Measurements from ENCODE around the gene ZNF394. TPM values are rescaled to one million over a fixed set of nuclear protein-coding genes. Genes with fewer than 3 reads are reported as not detected.

ZNF394 gene
- total RNA-seq, 1 experiment from 2014 or later: 22.1 TPM

DNA sequence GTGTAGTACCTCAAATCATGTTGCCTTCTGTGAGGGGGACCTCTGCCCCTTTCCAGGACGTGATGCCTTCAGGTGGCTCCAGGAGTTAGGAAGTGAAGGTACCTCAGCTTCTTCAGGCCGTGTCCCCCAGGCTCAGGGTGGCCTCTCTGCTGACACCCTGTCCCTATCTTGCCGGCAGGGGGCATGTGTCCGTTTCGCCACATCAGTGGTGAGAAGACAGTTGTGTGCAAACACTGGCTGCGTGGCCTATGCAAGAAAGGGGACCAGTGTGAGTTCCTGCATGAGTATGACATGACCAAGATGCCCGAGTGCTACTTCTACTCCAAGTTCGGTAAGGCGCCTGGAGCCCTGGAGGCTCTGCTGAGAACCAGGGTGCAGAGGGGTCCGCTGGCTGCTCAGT, 52.1 kb downstream of the ZNF394 start:
- Histone ChIP-seq H3K9ac (ENCODE audit: low read length) (no peak overlapping the region), H3K9me3 (ENCODE audit: control insufficient read depth in 1 of 2, insufficient read depth in 1 of 2, low read depth in 1 of 2, low read length in 2 of 2) (no peaks in the 10 kb centered on the region), H4K20me1 (ENCODE audit: insufficient read depth) (no peaks in the 10 kb centered on the region), H3K4me3 (replicated peaks in 1 of 2; ENCODE audit: low read depth in 1 of 2, low read length in 2 of 2) (no peak overlapping the region), H3K27me3 (ENCODE audit: insufficient read depth, low read length) (no peaks in the 10 kb centered on the region), H3K9me2 (ENCODE audit: insufficient read depth) (no peaks in the 10 kb centered on the region), H3K4me2 (ENCODE audit: low read length) (no peak overlapping the region), H3K4me1 (ENCODE audit: control insufficient read depth in 1 of 2, insufficient read depth in 2 of 2, low read length in 2 of 2) (no peaks in the 10 kb centered on the region), H2AFZ (ENCODE audit: low read depth, low read length, poor library complexity, severe bottlenecking) (no peak overlapping the region), H3K36me3 (ENCODE audit: control insufficient read depth in 1 of 2, insufficient read depth in 2 of 2, low read length in 2 of 2) (peaks cover 48 to 49% of the 10 kb centered on the region in 2 experiments; a peak in 3 of 4 replicates), H3K27ac (ENCODE audit: low read depth, low read length) (no peak overlapping the region), H3K79me2 (ENCODE audit: insufficient read depth, low read length) (peaks cover 21% of the 10 kb centered on the region)
- ATAC-seq (0 out of 2 replicates have a peak, but pooled peaks have one; percentile 28), DNase-seq (ENCODE audit: low read depth, low spot score) (no peak)
- no TSS peak for BruUV-seq (replicated peaks)
- ChIA-PET RAD21 (ENCODE audit: low non-redundant PET in 1 of 2, low total read pairs in 2 of 2, uncharacterized antibody in 2 of 2, unreplicated experiment in 2 of 2) (no interaction called here), POLR2A (no interaction called here), CTCF (no interaction called here)
- no peak for TF ChIP-seq SP1 (IDR thresholded peaks at IDR 0.05; ENCODE audit: low read depth)
- 0 out of 6 replicates have a peak, but pooled peaks of 1 of the 3 experiments have one; percentile 12 for TF ChIP-seq CTCF (IDR thresholded peaks at IDR 0.05 in 2 of 3, conservative IDR thresholded peaks at IDR 0.05 in 1 of 3; ENCODE audit: borderline replicate concordance in 1 of 3, insufficient read depth in 1 of 3, low read depth in 2 of 3, low read length in 2 of 3)
- intact Hi-C loops (cut with micrococcal nuclease): no loop called here

GRCh38 chr7:99446096-99446495, 54.0 kb downstream of the ZNF394 start:
- RAD21 ChIA-PET (ENCODE audit: low non-redundant PET in 1 of 2, low total read pairs in 2 of 2, uncharacterized antibody in 2 of 2, unreplicated experiment in 2 of 2): no interaction called here

More at GRCh38 chr7:99446096-99446495, 54.0 kb downstream of the ZNF394 start:
- TF ChIP-seq EGR1 (IDR thresholded peaks at IDR 0.05; ENCODE audit: low read depth): no peak
- no peak for TF ChIP-seq SP1 (IDR thresholded peaks at IDR 0.05; ENCODE audit: low read depth)
- no peak for TF ChIP-seq SIN3A (IDR thresholded peaks at IDR 0.05; ENCODE audit: low read depth)
- TF ChIP-seq, protein P1, sequence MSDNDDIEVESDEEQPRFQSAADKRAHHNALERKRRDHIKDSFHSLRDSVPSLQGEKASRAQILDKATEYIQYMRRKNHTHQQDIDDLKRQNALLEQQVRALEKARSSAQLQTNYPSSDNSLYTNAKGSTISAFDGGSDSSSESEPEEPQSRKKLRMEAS (IDR thresholded peaks at IDR 0.05): no peak
- TF ChIP-seq, protein P2, sequence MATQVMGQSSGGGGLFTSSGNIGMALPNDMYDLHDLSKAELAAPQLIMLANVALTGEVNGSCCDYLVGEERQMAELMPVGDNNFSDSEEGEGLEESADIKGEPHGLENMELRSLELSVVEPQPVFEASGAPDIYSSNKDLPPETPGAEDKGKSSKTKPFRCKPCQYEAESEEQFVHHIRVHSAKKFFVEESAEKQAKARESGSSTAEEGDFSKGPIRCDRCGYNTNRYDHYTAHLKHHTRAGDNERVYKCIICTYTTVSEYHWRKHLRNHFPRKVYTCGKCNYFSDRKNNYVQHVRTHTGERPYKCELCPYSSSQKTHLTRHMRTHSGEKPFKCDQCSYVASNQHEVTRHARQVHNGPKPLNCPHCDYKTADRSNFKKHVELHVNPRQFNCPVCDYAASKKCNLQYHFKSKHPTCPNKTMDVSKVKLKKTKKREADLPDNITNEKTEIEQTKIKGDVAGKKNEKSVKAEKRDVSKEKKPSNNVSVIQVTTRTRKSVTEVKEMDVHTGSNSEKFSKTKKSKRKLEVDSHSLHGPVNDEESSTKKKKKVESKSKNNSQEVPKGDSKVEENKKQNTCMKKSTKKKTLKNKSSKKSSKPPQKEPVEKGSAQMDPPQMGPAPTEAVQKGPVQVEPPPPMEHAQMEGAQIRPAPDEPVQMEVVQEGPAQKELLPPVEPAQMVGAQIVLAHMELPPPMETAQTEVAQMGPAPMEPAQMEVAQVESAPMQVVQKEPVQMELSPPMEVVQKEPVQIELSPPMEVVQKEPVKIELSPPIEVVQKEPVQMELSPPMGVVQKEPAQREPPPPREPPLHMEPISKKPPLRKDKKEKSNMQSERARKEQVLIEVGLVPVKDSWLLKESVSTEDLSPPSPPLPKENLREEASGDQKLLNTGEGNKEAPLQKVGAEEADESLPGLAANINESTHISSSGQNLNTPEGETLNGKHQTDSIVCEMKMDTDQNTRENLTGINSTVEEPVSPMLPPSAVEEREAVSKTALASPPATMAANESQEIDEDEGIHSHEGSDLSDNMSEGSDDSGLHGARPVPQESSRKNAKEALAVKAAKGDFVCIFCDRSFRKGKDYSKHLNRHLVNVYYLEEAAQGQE (IDR thresholded peaks at IDR 0.05; ENCODE audit: low read depth): no peak
- no peak for TF ChIP-seq ZNF274 (IDR thresholded peaks at IDR 0.05; ENCODE audit: low read depth, low read length)
- no peak for TF ChIP-seq JUND (IDR thresholded peaks at IDR 0.05)
- TF ChIP-seq TCF7L2 (IDR thresholded peaks at IDR 0.05; ENCODE audit: borderline replicate concordance, extremely low read depth, insufficient read depth, insufficient read length): no peak
- no peak for TF ChIP-seq EZH2 (IDR thresholded peaks at IDR 0.05)
- TF ChIP-seq YY1 (IDR thresholded peaks at IDR 0.05; ENCODE audit: extremely low read depth, insufficient replicate concordance, low read depth, low read length): no peak
- no peak for TF ChIP-seq ZFX (IDR thresholded peaks at IDR 0.05)
- no peak for TF ChIP-seq FOSL1 (IDR thresholded peaks at IDR 0.05; ENCODE audit: low read depth)
- Histone ChIP-seq H3K27ac (ENCODE audit: low read depth, low read length) (no peak overlapping the region), H3K9ac (ENCODE audit: low read length) (no peak overlapping the region), H4K20me1 (ENCODE audit: insufficient read depth) (no peaks in the 10 kb centered on the region), H3K36me3 (ENCODE audit: control insufficient read depth in 1 of 2, insufficient read depth in 2 of 2, low read length in 2 of 2) (peaks cover 52% of the 10 kb centered on the region in 2 experiments; a peak in 3 of 4 replicates), H3K4me2 (ENCODE audit: low read length) (no peak overlapping the region), H2AFZ (ENCODE audit: low read depth, low read length, poor library complexity, severe bottlenecking) (no peak overlapping the region), H3K9me2 (ENCODE audit: insufficient read depth) (no peaks in the 10 kb centered on the region), H3K4me3 (replicated peaks in 1 of 2; ENCODE audit: low read depth in 1 of 2, low read length in 2 of 2) (no peak overlapping the region), H3K9me3 (ENCODE audit: control insufficient read depth in 1 of 2, insufficient read depth in 1 of 2, low read depth in 1 of 2, low read length in 2 of 2) (no peaks in the 10 kb centered on the region), H3K27me3 (ENCODE audit: insufficient read depth, low read length) (no peaks in the 10 kb centered on the region), H3K79me2 (ENCODE audit: insufficient read depth, low read length) (peaks cover 38% of the 10 kb centered on the region), H3K4me1 (ENCODE audit: control insufficient read depth in 1 of 2, insufficient read depth in 2 of 2, low read length in 2 of 2) (no peaks in the 10 kb centered on the region)
- ChIA-PET POLR2A (no interaction called here), CTCF (no interaction called here)
- no peak for ATAC-seq
- intact Hi-C loops (cut with micrococcal nuclease): no loop called here
- BruUV-seq (replicated peaks): no TSS peak
- DNase-seq (ENCODE audit: low read depth, low spot score): no peak

Measured in HCT116 (cell line).